H1 (cell line): ENCODE data around the gene CLEC18C. TPM values are rescaled to one million over a fixed set of nuclear protein-coding genes. Genes with fewer than 3 reads are reported as not detected.
"Not testable (repeated sequence)": the region's sequence is repeated elsewhere in the genome, so short reads cannot be mapped to it uniquely, and the experiment has no call there.

Experiments used
- CTCF ChIA-PET: fragments of 300-600 bp; sonication (Branson Sonifier 250); formaldehyde crosslinking; loops from one replicate; lab custom pipeline; 2021; ENCODE audit not compliant: partially characterized antibody; lab: Charles Lee
- POLR2A ChIA-PET: fragments of 300-600 bp; sonication (Branson Sonifier 250); formaldehyde crosslinking; loops from one replicate; lab custom pipeline; 2021; ENCODE audit warnings: inconsistent platforms; ENCODE audit not compliant: partially characterized antibody; lab: Charles Lee
- DNase-seq, 2 experiments: peaks; one replicate each; pipeline versions ENCODE4 v3.0.0 to v3.0.0-alpha.2; 2010 to 2022; ENCODE audit warnings: low spot score in 2 of 2, low read depth in 1 of 2, mixed read lengths in 1 of 2
- FAIRE-seq: peaks from 2 replicates; lab custom pipeline; 2011; peaks lifted over from hg19 to GRCh38; lab: Jason Lieb, UNC
- H2AFZ ChIP-seq: 2 replicates; pipeline ENCODE4 v1.8.1; 2012; ENCODE audit warnings: low read length, inconsistent platforms
- H2AK5ac ChIP-seq: 2 replicates; pipeline ENCODE4 v1.6.1; 2013; ENCODE audit warnings: low read depth, low read length
- H2BK120ac ChIP-seq: replicated peaks from 2 replicates; pipeline ENCODE3; 2013; ENCODE audit warnings: low read depth, low read length, inconsistent platforms
- H2BK12ac ChIP-seq: 2 replicates; pipeline ENCODE4 v1.6.1; 2013; ENCODE audit warnings: low read depth, low read length
- H2BK15ac ChIP-seq: 2 replicates; pipeline ENCODE4 v1.6.1; 2013; ENCODE audit warnings: low read length
- H2BK20ac ChIP-seq: 2 replicates; pipeline ENCODE4 v1.6.1; 2013; ENCODE audit warnings: low read length
- H2BK5ac ChIP-seq: 2 replicates; pipeline ENCODE4 v1.6.1; 2013; ENCODE audit warnings: low read depth, low read length
- H3K14ac ChIP-seq: 2 replicates; pipeline ENCODE4 v1.6.1; 2013; ENCODE audit warnings: inconsistent platforms; ENCODE audit not compliant: insufficient read length
- H3K18ac ChIP-seq: 2 replicates; pipeline ENCODE4 v1.6.1; 2013; ENCODE audit warnings: low read length; ENCODE audit errors: extremely low read depth
- H3K23ac ChIP-seq: 2 replicates; pipeline ENCODE4 v1.6.1; 2013; ENCODE audit warnings: inconsistent platforms; ENCODE audit not compliant: insufficient read length
- H3K23me2 ChIP-seq: 2 replicates; pipeline ENCODE4 v1.6.1; 2013; ENCODE audit warnings: low read depth, low read length
- H3K27ac ChIP-seq: 2 replicates; pipeline ENCODE4 v1.6.1; 2011; ENCODE audit warnings: low read depth, low read length, inconsistent platforms
- H3K27me3 ChIP-seq, 4 experiments: replicated peaks in 1 of 4; 1 replicate in 1 of 4; 2 replicates in 3 of 4; pipeline versions ENCODE4 v1.6.1 to v1.8.1; 2011 to 2013; ENCODE audit warnings: low read length in 3 of 4, mild to moderate bottlenecking in 3 of 4, inconsistent platforms in 2 of 4, mixed read lengths in 2 of 4, moderate library complexity in 1 of 4; ENCODE audit not compliant: control insufficient read depth in 3 of 4, insufficient read depth in 3 of 4; ENCODE audit errors: extremely low read depth in 1 of 4
- H3K36me3 ChIP-seq, 4 experiments: 2 replicates each; pipeline versions ENCODE4 v1.6.1 to v1.8.1; 2011 to 2013; ENCODE audit warnings: mild to moderate bottlenecking in 4 of 4, low read length in 3 of 4, moderate library complexity in 2 of 4, control low read depth in 1 of 4, inconsistent platforms in 1 of 4; ENCODE audit not compliant: insufficient read depth in 4 of 4, control insufficient read depth in 2 of 4
- H3K4ac ChIP-seq: replicated peaks from 2 replicates; pipeline ENCODE3; 2013; ENCODE audit warnings: low read length, low read depth, mixed read lengths, inconsistent platforms; ENCODE audit not compliant: insufficient read length
- H3K4me1 ChIP-seq, 4 experiments: replicated peaks in 1 of 4; 1 replicate in 1 of 4; 2 replicates in 3 of 4; pipeline versions ENCODE4 v1.6.1 to v1.8.1; 2011 to 2013; ENCODE audit warnings: low read length in 3 of 4, inconsistent platforms in 2 of 4, mixed read lengths in 1 of 4; ENCODE audit not compliant: insufficient read depth in 4 of 4, control insufficient read depth in 3 of 4
- H3K4me2 ChIP-seq, 2 experiments: 2 replicates each; pipeline versions ENCODE4 v1.6.1 to v1.8.1; 2011 to 2013; ENCODE audit warnings: low read depth in 2 of 2, low read length in 2 of 2, control low read depth in 1 of 2, inconsistent platforms in 1 of 2, mild to moderate bottlenecking in 1 of 2; ENCODE audit not compliant: insufficient read depth in 1 of 2
- H3K4me3 ChIP-seq, 4 experiments: fragments of 200-600, 300-600 bp in 1 of 4; sonication (generic), shearing (Covaris generic), sonication (Bioruptor Twin) in 1 of 4; 2 replicates each; pipeline versions ENCODE4 v1.5.1 to v1.8.1; 2011 to 2016; ENCODE audit warnings: low read length in 4 of 4, low read depth in 3 of 4, control low read depth in 2 of 4, inconsistent platforms in 2 of 4, mild to moderate bottlenecking in 2 of 4, mixed read lengths in 1 of 4, moderate library complexity in 1 of 4; ENCODE audit not compliant: insufficient read depth in 2 of 4; ENCODE audit errors: extremely low read depth in 1 of 4
- H3K56ac ChIP-seq: replicated peaks from 2 replicates; pipeline ENCODE3; 2013; ENCODE audit warnings: low read depth, mild to moderate bottlenecking, mixed read lengths, low read length, inconsistent platforms; ENCODE audit not compliant: insufficient read length
- H3K79me1 ChIP-seq: 2 replicates; pipeline ENCODE4 v1.6.1; 2013; ENCODE audit warnings: low read depth, low read length, control low read depth
- H3K79me2 ChIP-seq, 2 experiments: 2 replicates each; pipeline versions ENCODE4 v1.6.1 to v1.8.1; 2012 to 2013; ENCODE audit warnings: low read length in 2 of 2, mild to moderate bottlenecking in 2 of 2, inconsistent platforms in 1 of 2; ENCODE audit not compliant: insufficient read depth in 2 of 2, control insufficient read depth in 1 of 2
- H3K9ac ChIP-seq, 4 experiments: replicated peaks in 1 of 4; 1 replicate in 1 of 4; 2 replicates in 3 of 4; pipeline versions ENCODE4 v1.6.1 to v1.8.1; 2011 to 2013; ENCODE audit warnings: low read depth in 3 of 4, low read length in 3 of 4, control low read depth in 2 of 4, mild to moderate bottlenecking in 2 of 4, moderate library complexity in 2 of 4, inconsistent platforms in 1 of 4; ENCODE audit errors: extremely low read depth in 1 of 4
- H3K9me3 ChIP-seq, 2 experiments: 2 replicates each; pipeline versions ENCODE4 v1.6.1 to v1.8.1; 2012 to 2013; ENCODE audit warnings: mild to moderate bottlenecking in 2 of 2, moderate library complexity in 2 of 2, control low read depth in 1 of 2, inconsistent platforms in 1 of 2, low read depth in 1 of 2, low read length in 1 of 2, mixed read lengths in 1 of 2; ENCODE audit not compliant: insufficient read depth in 2 of 2
- H4K20me1 ChIP-seq, 2 experiments: replicated peaks in 1 of 2; 2 replicates each; pipeline versions ENCODE3 to v1.8.1; 2011 to 2013; ENCODE audit warnings: inconsistent platforms in 2 of 2, low read length in 2 of 2, mild to moderate bottlenecking in 1 of 2; ENCODE audit not compliant: insufficient read depth in 2 of 2, control insufficient read depth in 1 of 2
- H4K5ac ChIP-seq: 2 replicates; pipeline ENCODE4 v1.6.1; 2013; ENCODE audit warnings: low read length, low read depth, mixed read lengths, inconsistent platforms; ENCODE audit not compliant: insufficient read length
- H4K8ac ChIP-seq: 2 replicates; pipeline ENCODE4 v1.8.0; 2013; ENCODE audit warnings: mild to moderate bottlenecking, moderate library complexity, low read length, inconsistent platforms; ENCODE audit not compliant: insufficient read depth; ENCODE audit errors: extremely low read depth
- H4K91ac ChIP-seq: replicated peaks from 2 replicates; pipeline ENCODE3; 2013; ENCODE audit warnings: low read length, mixed read lengths, inconsistent platforms; ENCODE audit not compliant: insufficient read length
- WGBS, 2 experiments: shearing (Covaris generic) in 1 of 2; methylation state at CpG; one replicate each; pipeline versions ENCODE4 v1.1.6 to v1.1.7; 2013 to 2015; ENCODE audit warnings: low lambda C conversion rate in 2 of 2, mixed read lengths in 2 of 2, inconsistent platforms in 1 of 2, low coverage in 1 of 2, missing lambda C conversion rate in 1 of 2; ENCODE audit not compliant: insufficient replicate concordance in 2 of 2, insufficient coverage in 1 of 2, insufficient read length in 1 of 2; ENCODE audit errors: extremely low coverage in 1 of 2, missing lambda C conversion rate in 1 of 2; 5-methylcytosine and 5-hydroxymethylcytosine counted together
- polyA plus RNA-seq, 7 experiments: library from polyadenylated mRNA; depleted of rRNA in 3 of 7; stranded (reverse) in 5 of 7; unstranded in 2 of 7; fragments of >200 nt in 5 of 7; fragments of 200-250 nt in 2 of 7; gene quantifications; 1 replicate in 5 of 7; 2 replicates in 1 of 7; 4 replicates in 1 of 7; pipeline versions ENCODE4 v1.2.1 to v1.2.3, GENCODE V29; 2011 to 2013; ENCODE audit warnings: missing spikeins in 2 of 7, mixed read lengths in 2 of 7
- total RNA-seq: library from RNA; stranded (reverse); fragmentation: NEBNext Ultra II Directional; extraction: Animal tissue kit (Norgen Biotek cat#: 25700); gene quantifications from 2 replicates; pipeline ENCODE4 v1.2.1, GENCODE V29; 2021

The CLEC18C gene
- total and polyA plus RNA-seq, 2 of the 8 experiments (the other 6 are each of a cell fraction or from before 2014, with no cell fraction given), result 0.11 TPM; not detected in 1

GRCh38 chr16:70199170-70199569, 25.6 kb downstream of the CLEC18C start:
- H2AK5ac ChIP-seq, H3K36me3 ChIP-seq, H2BK15ac ChIP-seq, H3K79me2 ChIP-seq, H3K4me2 ChIP-seq, H3K27ac ChIP-seq, H4K91ac ChIP-seq, H3K9me3 ChIP-seq, H3K4ac ChIP-seq, H2AFZ ChIP-seq, H2BK12ac ChIP-seq, H3K56ac ChIP-seq, H3K27me3 ChIP-seq, DNase-seq, H3K18ac ChIP-seq, H3K14ac ChIP-seq, H4K5ac ChIP-seq, H3K23me2 ChIP-seq, H4K20me1 ChIP-seq, CTCF ChIA-PET, H2BK120ac ChIP-seq, POLR2A ChIA-PET, H3K4me1 ChIP-seq, H2BK5ac ChIP-seq, H2BK20ac ChIP-seq, H3K79me1 ChIP-seq, H3K4me3 ChIP-seq, FAIRE-seq, H3K23ac ChIP-seq, H4K8ac ChIP-seq, H3K9ac ChIP-seq: not testable (repeated sequence)
- 90% methylated on average over 7 of the region's 9 CpGs; no CpG with 5 or more reads in 1 of the 2 experiments for WGBS, 2 experiments

GRCh38 chr16:70200063-70200462, 26.5 kb downstream of the CLEC18C start:
- H3K79me1 ChIP-seq, H3K56ac ChIP-seq, FAIRE-seq, H3K27ac ChIP-seq, H3K9me3 ChIP-seq, H2BK20ac ChIP-seq, H3K36me3 ChIP-seq, H3K4me3 ChIP-seq, H3K27me3 ChIP-seq, H4K20me1 ChIP-seq, H3K18ac ChIP-seq, H3K4me2 ChIP-seq, CTCF ChIA-PET, H3K79me2 ChIP-seq, DNase-seq, H2BK15ac ChIP-seq, H4K5ac ChIP-seq, H4K8ac ChIP-seq, H3K23ac ChIP-seq, H2BK120ac ChIP-seq, H2BK5ac ChIP-seq, H3K4ac ChIP-seq, H3K14ac ChIP-seq, H3K9ac ChIP-seq, POLR2A ChIA-PET, H2AFZ ChIP-seq, H2BK12ac ChIP-seq, H3K23me2 ChIP-seq, H2AK5ac ChIP-seq, H3K4me1 ChIP-seq, H4K91ac ChIP-seq: not testable (repeated sequence)
- 80% methylated on average over 7 of the region's 8 CpGs; no CpG with 5 or more reads in 1 of the 2 experiments for WGBS, 2 experiments
